Brain pericyte (primary cell): Measurements from ENCODE around the gene TAF1C.

Experiments
- DNase-seq: peaks from one replicate; pipeline ENCODE4 v3.0.0-alpha.2; 2012; ENCODE audit warnings: low read depth, low spot score

TAF1C gene

GRCh38 chr16:84183572-84183875 is 3.3 kb downstream of the TAF1C start:
- DNase-seq = no peak

- no peak for DNase-seq
These were observed 3.9 kb downstream of the TAF1C start for GRCh38 chr16:84182680-84183571.

- no peak for DNase-seq
These were observed 4.8 kb downstream of the TAF1C start for GRCh38 chr16:84182104-84182503.

GRCh38 chr16:84181144-84181915 is 5.5 kb downstream of the TAF1C start:
- DNase-seq = no peak

GRCh38 chr16:84180519-84181140 is 6.2 kb downstream of the TAF1C start:
- DNase-seq = no peak

- no peak for DNase-seq
These were observed 7.1 kb downstream of the TAF1C start for GRCh38 chr16:84179612-84180320.

GRCh38 chr16:84178892-84179611 is 7.8 kb downstream of the TAF1C start:
- DNase-seq = no peak

- DNase-seq = no peak
These were observed 8.6 kb downstream of the TAF1C start for GRCh38 chr16:84178146-84178765.

GRCh38 chr16:84177741-84178073 is 9.2 kb downstream of the TAF1C start:
- no peak for DNase-seq

GRCh38 chr16:84176192-84177053 is 10.4 kb downstream of the TAF1C start:
- no peak for DNase-seq

- DNase-seq = no peak
These were observed 11.3 kb downstream of the TAF1C start for GRCh38 chr16:84175350-84176081.

- no peak for DNase-seq
These were observed 12.5 kb downstream of the TAF1C start for GRCh38 chr16:84174396-84174795.

- no peak for DNase-seq
These were observed 17.0 kb downstream of the TAF1C start for GRCh38 chr16:84169765-84170310.

GRCh38 chr16:84166796-84167695 is 19.8 kb downstream of the TAF1C start:
- DNase-seq = no peak

GRCh38 chr16:84165746-84166145 is 21.1 kb downstream of the TAF1C start:
- no peak for DNase-seq

GRCh38 chr16:84161801-84162200 is 25.1 kb downstream of the TAF1C start:
- DNase-seq = no peak

- no peak for DNase-seq
These were observed 25.8 kb downstream of the TAF1C start for GRCh38 chr16:84161037-84161436.

- no peak for DNase-seq
These were observed 27.1 kb downstream of the TAF1C start for GRCh38 chr16:84159800-84160199.
